VCaP (cell line): ENCODE results near the gene F8.

Experiments used
- H3K27ac ChIP-seq: fragments of 450-650 bp; 2 replicates; pipeline ENCODE4 v1.5.1; 2017
- TF ChIP-seq, protein P1 (sequence below): fragments of 450-650 bp; conservative IDR thresholded peaks from 2 replicates; pipeline ENCODE4 v1.5.1; 2017; ENCODE audit warnings: mild to moderate bottlenecking, moderate library complexity

F8 gene

DNA sequence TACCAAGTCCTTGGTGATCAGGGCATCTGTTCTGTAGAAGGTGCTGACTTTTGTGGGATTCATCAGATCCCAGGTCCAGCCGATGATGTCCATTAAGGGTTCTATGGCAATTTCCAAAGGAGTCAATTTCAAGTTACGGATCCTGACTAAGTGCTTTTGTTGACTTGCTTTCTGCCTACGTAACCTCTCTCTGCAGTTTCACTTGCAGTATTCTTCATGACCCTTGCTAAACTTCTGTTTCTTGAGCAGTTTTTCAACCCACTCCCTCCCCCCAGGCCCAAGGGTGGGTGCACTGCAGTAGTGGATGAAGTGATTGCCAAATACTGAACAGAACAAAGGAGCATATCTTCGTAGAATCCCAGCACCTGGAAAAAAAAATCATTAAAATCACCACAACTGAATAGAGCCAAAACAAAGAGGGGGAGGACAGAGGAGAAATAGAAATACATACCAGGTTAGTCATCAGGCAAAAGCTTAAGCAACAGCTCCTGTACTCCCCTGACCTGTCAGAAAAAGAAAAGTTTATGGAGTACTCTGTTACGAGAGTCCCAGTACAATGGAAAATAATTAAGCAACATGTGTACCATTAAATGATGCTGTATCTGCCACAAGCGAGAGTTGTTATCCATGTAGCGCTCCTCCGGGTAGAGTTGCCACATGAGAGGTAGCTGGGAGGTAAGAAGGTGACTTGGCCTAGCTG, 42.7 kb upstream of the F8 start:
- TF ChIP-seq, protein P1, sequence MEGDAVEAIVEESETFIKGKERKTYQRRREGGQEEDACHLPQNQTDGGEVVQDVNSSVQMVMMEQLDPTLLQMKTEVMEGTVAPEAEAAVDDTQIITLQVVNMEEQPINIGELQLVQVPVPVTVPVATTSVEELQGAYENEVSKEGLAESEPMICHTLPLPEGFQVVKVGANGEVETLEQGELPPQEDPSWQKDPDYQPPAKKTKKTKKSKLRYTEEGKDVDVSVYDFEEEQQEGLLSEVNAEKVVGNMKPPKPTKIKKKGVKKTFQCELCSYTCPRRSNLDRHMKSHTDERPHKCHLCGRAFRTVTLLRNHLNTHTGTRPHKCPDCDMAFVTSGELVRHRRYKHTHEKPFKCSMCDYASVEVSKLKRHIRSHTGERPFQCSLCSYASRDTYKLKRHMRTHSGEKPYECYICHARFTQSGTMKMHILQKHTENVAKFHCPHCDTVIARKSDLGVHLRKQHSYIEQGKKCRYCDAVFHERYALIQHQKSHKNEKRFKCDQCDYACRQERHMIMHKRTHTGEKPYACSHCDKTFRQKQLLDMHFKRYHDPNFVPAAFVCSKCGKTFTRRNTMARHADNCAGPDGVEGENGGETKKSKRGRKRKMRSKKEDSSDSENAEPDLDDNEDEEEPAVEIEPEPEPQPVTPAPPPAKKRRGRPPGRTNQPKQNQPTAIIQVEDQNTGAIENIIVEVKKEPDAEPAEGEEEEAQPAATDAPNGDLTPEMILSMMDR: no peak
- H3K27ac ChIP-seq: no peak overlapping the region

DNA sequence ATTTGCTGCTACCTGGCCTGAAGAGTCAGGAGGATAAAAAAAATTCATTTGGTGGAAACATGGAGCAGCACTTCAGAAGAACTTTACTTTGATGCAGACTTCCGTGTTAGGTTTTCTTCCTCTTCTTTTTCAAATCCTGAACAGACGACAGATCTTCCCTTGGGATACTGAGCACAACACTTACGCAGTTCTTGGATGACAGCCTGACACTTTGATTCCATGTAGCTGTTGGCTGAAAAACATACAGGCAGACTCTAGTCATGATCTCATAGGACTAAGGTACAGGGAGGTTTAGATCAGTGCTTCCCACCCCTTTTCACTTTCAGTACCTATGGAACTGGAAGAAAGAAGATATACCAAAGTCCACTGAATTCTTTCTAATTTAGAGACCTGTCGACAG, 39.2 kb upstream of the F8 start:
- H3K27ac ChIP-seq: no peak overlapping the region
- TF ChIP-seq, protein P1: no peak

DNA sequence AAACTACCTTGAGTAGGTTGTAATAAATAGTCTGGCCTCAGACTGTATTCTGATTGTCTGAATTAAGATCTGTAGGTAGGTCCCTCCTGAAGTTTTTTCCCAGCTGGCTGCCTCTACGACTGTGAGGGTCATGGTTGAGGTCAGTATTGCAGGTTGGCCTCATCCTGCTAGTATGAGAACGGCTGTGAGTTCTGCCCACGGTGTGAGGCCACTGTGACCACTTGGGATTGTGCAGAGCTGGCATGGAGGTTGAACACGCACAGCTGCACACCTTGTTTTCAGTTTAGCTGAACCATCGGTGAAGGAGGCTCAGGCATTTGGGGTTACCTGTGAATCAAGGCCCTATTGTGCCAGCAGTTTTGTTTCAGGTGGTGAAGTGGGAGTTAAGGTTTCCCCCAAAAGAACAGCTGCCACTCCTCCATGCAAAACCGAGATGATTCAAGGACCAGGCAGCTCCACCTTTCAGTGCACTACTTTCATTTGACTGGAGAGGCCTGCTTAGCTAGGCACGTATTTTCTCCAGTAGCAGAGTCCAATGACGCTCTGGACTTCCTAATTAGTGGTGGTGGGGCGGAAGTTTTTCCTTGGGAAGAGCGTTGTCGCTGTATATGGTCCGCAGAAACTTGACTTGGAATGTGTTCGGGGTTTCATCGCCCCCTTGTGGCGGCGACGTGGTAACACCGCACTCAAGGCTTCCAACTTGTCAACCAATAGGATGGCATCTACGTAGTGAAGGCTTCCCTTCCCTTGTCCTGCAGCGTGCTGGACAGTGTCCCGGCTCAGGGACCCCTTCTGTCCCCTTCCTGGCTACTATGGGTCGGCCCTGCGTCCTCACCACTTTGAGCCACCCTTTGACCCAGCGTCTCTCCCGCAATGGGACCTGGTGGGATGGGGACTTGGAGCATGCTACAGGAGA, 34.6 kb upstream of the F8 start:
- no peak overlapping the region for H3K27ac ChIP-seq
- TF ChIP-seq, protein P1: peak; percentile 77

DNA sequence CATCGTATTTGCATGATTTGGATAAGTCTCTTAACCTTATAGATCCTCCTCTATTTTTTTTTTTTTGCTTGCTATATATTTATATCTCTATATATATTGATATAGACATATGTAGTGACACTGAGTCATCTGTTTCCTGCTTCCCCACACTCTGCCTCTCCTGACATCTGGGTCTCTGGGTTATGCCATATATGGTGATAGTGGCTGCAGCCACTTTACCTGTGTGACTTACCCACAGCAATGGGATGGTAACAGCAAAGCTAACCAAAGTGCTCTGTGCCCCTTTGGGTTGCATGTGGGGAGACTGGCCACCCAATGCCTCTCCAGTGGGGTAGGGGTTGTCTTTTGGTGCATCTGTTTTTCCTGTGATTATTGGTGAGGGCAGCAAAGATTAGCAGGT, 33.9 kb upstream of the F8 start:
- H3K27ac ChIP-seq: no peak overlapping the region
- TF ChIP-seq, protein P1: no peak

DNA sequence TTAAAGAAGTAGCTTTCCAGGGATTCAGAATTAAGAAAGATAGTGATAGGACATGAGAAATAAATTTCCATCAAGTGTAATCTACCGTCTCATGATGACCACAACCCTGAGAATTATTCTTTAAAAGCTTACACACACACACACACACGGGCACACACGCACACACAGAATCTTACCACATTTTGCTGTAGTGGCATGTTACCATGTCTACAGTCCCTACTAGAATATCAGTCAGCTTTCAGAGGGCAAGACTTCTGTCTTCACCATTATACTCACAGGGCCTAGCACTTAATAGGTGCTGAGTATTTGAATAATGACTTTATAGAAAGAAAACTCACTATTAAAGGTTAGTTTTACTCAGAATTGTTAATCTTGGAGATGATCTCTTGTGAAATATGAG, 33.0 kb upstream of the F8 start:
- TF ChIP-seq, protein P1: no peak
- H3K27ac ChIP-seq: no peak overlapping the region

DNA sequence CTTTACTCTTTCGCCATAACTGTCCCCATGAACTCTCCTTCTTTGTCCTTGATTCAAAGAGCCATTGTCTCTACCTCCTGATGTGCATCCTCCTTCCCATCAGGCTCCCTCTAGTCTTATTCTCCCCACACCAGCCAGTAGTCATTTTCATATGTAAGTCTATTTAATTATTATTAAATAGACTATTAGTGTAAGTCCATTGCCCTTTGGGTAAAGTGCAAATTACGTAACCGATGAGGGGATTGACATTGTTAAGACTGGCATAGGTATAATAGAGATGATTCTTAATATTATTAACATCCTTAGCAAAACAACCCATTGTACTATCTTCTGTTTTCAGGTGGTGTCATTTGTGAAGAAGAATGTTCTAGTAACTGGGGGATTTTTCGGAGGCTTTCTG, 31.7 kb upstream of the F8 start:
- TF ChIP-seq, protein P1: no peak
- no peak overlapping the region for H3K27ac ChIP-seq

DNA sequence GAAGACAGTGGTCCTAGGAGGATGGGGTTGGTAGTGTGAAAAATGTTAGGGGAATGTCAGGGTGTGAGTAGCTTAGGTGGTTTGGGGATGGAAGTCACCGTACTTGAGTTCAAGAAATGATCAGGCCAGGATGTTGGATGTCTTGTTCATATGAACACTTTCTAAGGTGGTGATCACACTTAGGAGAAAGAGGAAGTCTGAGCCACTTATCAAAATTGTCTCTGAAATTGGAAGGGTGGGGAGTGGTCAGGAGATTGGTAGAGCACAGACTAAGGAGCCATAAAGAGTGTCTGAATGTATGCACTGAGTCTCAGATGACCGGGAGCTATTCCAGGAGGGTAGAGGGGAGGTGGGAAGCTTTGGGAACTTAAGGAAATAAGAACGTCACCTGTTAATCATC, 31.1 kb upstream of the F8 start:
- no peak overlapping the region for H3K27ac ChIP-seq
- TF ChIP-seq, protein P1: no peak
